Osteoblast (primary cell): ENCODE measurements around the gene CCDC86. TPM values are rescaled to one million over a fixed set of nuclear protein-coding genes. Genes with fewer than 3 reads are reported as not detected.

Experiments
- DNase-seq: peaks from one replicate; pipeline ENCODE4 v3.0.0; 2011; ENCODE audit warnings: low spot score, mixed read lengths; ENCODE audit not compliant: insufficient read length; ENCODE audit errors: missing footprints
- H2AFZ ChIP-seq: 2 replicates; pipeline ENCODE4 v1.6.0; 2011; ENCODE audit warnings: mild to moderate bottlenecking, low read length
- H3K27ac ChIP-seq: 2 replicates; pipeline ENCODE4 v1.5.1; 2011; ENCODE audit warnings: mild to moderate bottlenecking, low read depth, low read length, moderate library complexity
- H3K27me3 ChIP-seq: 2 replicates; pipeline ENCODE4 v1.6.0; 2012; ENCODE audit warnings: mild to moderate bottlenecking, control low read depth, inconsistent platforms, low read length, moderate library complexity; ENCODE audit not compliant: insufficient read depth
- H3K36me3 ChIP-seq: 2 replicates; pipeline ENCODE4 v1.5.1; 2011; ENCODE audit warnings: mild to moderate bottlenecking, low read length, control low read depth, moderate library complexity; ENCODE audit not compliant: insufficient read depth
- H3K4me1 ChIP-seq: 2 replicates; pipeline ENCODE4 v1.5.1; 2011; ENCODE audit warnings: mild to moderate bottlenecking, low read length, control low read depth, moderate library complexity; ENCODE audit not compliant: insufficient read depth
- H3K4me2 ChIP-seq: 2 replicates; pipeline ENCODE4 v1.6.0; 2011; ENCODE audit warnings: mild to moderate bottlenecking, low read length; ENCODE audit not compliant: insufficient read depth
- H3K4me3 ChIP-seq: fragments of 200-600 bp; sonication (generic); 3 replicates; pipeline ENCODE4 v1.5.1; 2012; ENCODE audit warnings: mild to moderate bottlenecking, low read length, inconsistent platforms; ENCODE audit not compliant: insufficient read depth
- H3K79me2 ChIP-seq: 2 replicates; pipeline ENCODE4 v1.6.0; 2012; ENCODE audit warnings: mild to moderate bottlenecking, low read length, control low read depth, inconsistent platforms; ENCODE audit not compliant: insufficient read depth
- H3K9me3 ChIP-seq: 2 replicates; pipeline ENCODE4 v1.5.1; 2011; ENCODE audit warnings: low read depth, low read length, control low read depth
- H4K20me1 ChIP-seq: 2 replicates; pipeline ENCODE4 v1.6.0; 2012; ENCODE audit warnings: mild to moderate bottlenecking, low read length, control low read depth; ENCODE audit not compliant: insufficient read depth
- total RNA-seq: library from RNA; depleted of rRNA; stranded (reverse); fragments of >200 nt; gene quantifications from 2 replicates; pipeline ENCODE4 v1.2.3, GENCODE V29; 2012
- TF ChIP-seq, protein P1 (sequence below): IDR thresholded peaks from 2 replicates; pipeline ENCODE4 v1.5.1; 2011; ENCODE audit warnings: mild to moderate bottlenecking, low read depth, low read length, moderate library complexity; ENCODE audit errors: extremely low read depth

Gene CCDC86
- total RNA-seq, 1 donor = 6.2 TPM

DNA sequence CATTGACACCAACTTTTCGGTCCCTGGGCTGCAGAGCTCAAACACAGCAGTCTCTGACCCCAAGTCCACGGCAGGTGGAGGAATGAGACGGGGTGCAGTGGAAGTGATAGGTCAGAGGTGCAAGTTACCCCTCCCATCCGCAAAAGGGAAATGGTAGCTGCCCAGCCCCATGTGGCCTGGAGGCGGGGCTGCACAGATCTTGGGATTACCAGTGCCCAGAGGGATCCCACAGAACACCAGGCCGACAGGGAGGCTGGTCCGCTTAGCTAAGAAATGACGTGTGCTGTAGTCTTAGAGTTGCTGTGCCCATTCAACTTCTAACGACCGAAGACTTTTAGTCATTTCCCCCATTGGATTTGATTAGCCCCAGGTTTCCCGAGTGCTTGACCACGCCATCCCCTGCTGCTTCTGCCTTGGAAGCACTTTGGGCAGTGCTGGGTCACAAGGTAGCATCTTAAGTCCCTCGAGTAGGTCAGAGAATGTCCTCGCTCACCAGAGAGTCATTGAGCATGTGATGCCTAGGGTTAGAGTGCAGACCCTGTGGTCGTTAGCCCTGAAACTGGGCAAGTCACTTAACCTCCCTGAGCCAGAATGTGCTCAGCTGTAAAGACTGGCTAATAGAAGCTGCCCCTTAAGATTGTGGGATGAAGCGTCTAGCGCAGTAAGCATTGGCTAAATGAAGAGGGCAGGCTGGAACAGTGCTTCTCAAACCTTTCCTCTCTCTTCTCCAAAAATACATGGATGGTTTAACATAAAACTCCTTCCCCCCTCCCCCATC, 9.6 kb downstream of the CCDC86 start:
- no peak overlapping the region for H3K27ac ChIP-seq
- H2AFZ ChIP-seq = no peak overlapping the region
- no peak overlapping the region for H3K4me3 ChIP-seq
- no peaks in the 10 kb centered on the region for H3K27me3 ChIP-seq
- TF ChIP-seq, protein P1, sequence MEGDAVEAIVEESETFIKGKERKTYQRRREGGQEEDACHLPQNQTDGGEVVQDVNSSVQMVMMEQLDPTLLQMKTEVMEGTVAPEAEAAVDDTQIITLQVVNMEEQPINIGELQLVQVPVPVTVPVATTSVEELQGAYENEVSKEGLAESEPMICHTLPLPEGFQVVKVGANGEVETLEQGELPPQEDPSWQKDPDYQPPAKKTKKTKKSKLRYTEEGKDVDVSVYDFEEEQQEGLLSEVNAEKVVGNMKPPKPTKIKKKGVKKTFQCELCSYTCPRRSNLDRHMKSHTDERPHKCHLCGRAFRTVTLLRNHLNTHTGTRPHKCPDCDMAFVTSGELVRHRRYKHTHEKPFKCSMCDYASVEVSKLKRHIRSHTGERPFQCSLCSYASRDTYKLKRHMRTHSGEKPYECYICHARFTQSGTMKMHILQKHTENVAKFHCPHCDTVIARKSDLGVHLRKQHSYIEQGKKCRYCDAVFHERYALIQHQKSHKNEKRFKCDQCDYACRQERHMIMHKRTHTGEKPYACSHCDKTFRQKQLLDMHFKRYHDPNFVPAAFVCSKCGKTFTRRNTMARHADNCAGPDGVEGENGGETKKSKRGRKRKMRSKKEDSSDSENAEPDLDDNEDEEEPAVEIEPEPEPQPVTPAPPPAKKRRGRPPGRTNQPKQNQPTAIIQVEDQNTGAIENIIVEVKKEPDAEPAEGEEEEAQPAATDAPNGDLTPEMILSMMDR = no peak
- H3K4me2 ChIP-seq = no peak overlapping the region
- H3K79me2 ChIP-seq = no peaks in the 10 kb centered on the region
- peaks cover 12% of the 10 kb centered on the region for H3K36me3 ChIP-seq
- DNase-seq = peak; percentile 77
- no peaks in the 10 kb centered on the region for H3K4me1 ChIP-seq
- no peaks in the 10 kb centered on the region for H4K20me1 ChIP-seq
- no peaks in the 10 kb centered on the region for H3K9me3 ChIP-seq

DNA sequence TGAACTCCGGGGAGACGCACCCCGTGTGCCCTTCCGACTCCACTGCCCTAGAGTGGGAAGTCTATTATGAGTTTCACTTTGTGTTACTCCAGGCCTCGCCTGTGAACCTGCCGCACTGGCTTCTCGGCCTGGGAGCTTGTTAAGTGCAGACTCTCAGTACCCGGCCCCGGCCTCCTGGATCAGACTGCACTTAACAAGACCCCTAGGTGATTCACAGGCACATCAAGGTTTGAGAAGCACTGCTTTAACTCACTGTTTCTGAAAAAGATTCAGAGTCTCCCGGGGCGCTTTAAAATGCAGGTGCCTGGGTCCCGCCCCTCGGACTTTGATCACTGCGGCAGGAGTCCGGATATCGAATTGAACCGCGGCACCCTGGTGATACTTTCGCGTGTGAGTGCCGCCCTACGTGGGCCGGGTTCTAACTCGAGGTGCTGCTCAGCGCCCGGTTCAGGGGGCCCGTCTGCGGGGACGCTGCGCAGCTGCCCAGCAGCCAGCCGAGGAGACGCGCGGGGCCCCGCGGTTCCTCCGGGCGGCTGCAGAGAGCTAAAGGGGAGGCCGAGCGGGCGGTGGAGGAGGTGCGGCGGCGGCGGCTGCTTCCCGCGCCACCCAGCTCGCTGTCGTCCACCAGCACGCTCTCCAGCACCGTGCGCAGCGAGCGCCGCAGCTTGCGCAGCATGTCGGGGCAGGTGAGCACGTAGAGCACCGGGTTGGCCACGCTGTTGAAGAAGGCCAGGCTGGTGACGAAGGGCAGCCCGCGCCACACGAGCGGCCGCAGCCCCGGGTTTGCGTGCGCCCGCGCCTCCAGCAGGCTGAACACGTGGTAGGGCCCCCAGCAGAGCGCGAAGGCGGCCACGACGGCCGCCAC, 10.4 kb downstream of the CCDC86 start:
- Histone ChIP-seq H3K9me3 (no peaks in the 10 kb centered on the region), H3K27me3 (no peaks in the 10 kb centered on the region), H2AFZ (no peak overlapping the region), H3K27ac (no peak overlapping the region), H3K79me2 (no peaks in the 10 kb centered on the region), H3K4me1 (no peaks in the 10 kb centered on the region), H3K36me3 (peaks cover 12% of the 10 kb centered on the region), H3K4me3 (no peak overlapping the region), H4K20me1 (no peaks in the 10 kb centered on the region), H3K4me2 (no peak overlapping the region)
- TF ChIP-seq, protein P1 = no peak
- DNase-seq = peak; percentile 76

DNA sequence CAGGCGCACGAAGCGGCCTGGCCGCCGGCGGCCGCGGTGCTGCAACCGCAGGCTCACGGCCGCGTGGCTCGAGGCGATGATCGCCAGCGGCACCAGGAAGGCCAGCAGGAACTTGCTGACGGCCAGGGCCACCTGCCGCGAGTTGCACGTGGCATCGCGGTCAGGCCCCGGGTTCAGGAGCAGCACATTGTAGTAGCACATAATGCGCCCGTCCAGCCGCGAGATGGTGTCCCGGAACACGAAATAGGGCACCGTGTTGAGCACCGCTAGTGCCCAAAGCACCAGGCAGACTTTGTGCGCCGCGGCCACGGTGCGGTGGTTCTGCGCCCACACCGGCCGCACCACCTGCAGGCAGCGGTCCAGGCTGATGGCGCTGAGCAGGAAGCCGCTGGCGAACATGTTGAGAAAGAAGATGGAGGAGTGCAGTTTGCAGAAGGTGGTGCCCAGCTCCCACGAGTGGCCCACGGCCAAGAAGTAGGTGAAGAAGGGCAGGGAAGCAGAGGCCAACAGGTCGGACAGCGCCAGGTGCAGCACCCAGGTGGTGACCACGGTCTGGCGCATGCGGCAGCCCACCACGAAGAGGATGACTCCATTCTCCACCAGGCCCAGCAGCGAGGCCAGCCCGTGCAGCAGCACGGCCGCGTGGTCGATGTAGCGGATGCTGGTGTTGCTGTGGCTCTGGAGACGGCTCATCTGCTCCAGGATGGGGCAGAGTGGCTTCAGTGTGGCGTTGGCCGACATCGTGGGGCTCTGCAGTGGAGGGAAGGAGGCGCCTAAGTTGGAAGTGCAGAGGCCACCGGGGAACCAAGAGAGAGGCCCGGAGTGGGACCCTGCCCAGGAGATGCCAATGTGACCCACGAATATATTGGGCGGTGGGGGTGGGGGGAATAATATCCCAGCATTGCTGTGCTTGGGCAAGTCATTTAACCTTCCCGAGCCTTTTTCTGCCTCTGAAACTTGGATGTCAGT, 11.4 kb downstream of the CCDC86 start:
- H3K27me3 ChIP-seq = no peaks in the 10 kb centered on the region
- TF ChIP-seq, protein P1 = no peak
- DNase-seq = peak; percentile 52
- no peak overlapping the region for H3K27ac ChIP-seq
- H3K9me3 ChIP-seq = no peaks in the 10 kb centered on the region
- no peaks in the 10 kb centered on the region for H3K79me2 ChIP-seq
- no peaks in the 10 kb centered on the region for H4K20me1 ChIP-seq
- no peak overlapping the region for H3K4me3 ChIP-seq
- no peaks in the 10 kb centered on the region for H3K4me1 ChIP-seq
- H2AFZ ChIP-seq = no peak overlapping the region
- no peak overlapping the region for H3K4me2 ChIP-seq
- peaks cover 12% of the 10 kb centered on the region for H3K36me3 ChIP-seq
